ENCODE data around the gene TBC1D1.

Gene TBC1D1

GRCh38 chr4:37872310-37872988 is 18.4 kb upstream of the TBC1D1 start:
- H3K27me3 ChIP-seq (ENCODE audit: low read depth): no peaks in the 10 kb centered on the region
- DNase-seq (ENCODE audit: low spot score in 2 of 2): no peak
- no peaks in the 10 kb centered on the region for H3K9me3 ChIP-seq
- H3K36me3 ChIP-seq (replicated peaks): no peaks in the 10 kb centered on the region
- H3K4me1 ChIP-seq: peaks cover 3% of the 10 kb centered on the region
- in situ Hi-C loops (cut with MboI; ENCODE audit: low sequenced_read_pairs): no loop called here
- no peak overlapping the region for H3K4me3 ChIP-seq

- Histone ChIP-seq H3K9me3 (no peaks in the 10 kb centered on the region), H3K27me3 (ENCODE audit: low read depth) (no peaks in the 10 kb centered on the region)
- in situ Hi-C loops (cut with MboI; ENCODE audit: low sequenced_read_pairs): no loop called here
Observed at GRCh38 chr4:37873386-37873785, 17.5 kb upstream of the TBC1D1 start.

GRCh38 chr4:37876156-37876555 is 14.7 kb upstream of the TBC1D1 start:
- no peaks in the 10 kb centered on the region for H3K27me3 ChIP-seq (ENCODE audit: low read depth)
- no peaks in the 10 kb centered on the region for H3K9me3 ChIP-seq
- no peaks in the 10 kb centered on the region for H3K36me3 ChIP-seq (replicated peaks)
- no peak for DNase-seq (ENCODE audit: low spot score in 2 of 2)
- peaks cover 3% of the 10 kb centered on the region for H3K4me1 ChIP-seq
- no peak overlapping the region for H3K4me3 ChIP-seq
- in situ Hi-C loops (cut with MboI; ENCODE audit: low sequenced_read_pairs): no loop called here

More at GRCh38 chr4:37873386-37873785, 17.5 kb upstream of the TBC1D1 start:
- no peak for DNase-seq (ENCODE audit: low spot score in 2 of 2)
- Histone ChIP-seq H3K4me3 (no peak overlapping the region), H3K36me3 (replicated peaks) (no peaks in the 10 kb centered on the region), H3K4me1 (peaks cover 3% of the 10 kb centered on the region)

- Histone ChIP-seq H3K4me1 (peaks cover 3% of the 10 kb centered on the region), H3K4me3 (no peak overlapping the region), H3K36me3 (replicated peaks) (no peaks in the 10 kb centered on the region), H3K27me3 (ENCODE audit: low read depth) (no peaks in the 10 kb centered on the region), H3K9me3 (no peaks in the 10 kb centered on the region)
- in situ Hi-C loops (cut with MboI; ENCODE audit: low sequenced_read_pairs): no loop called here
- DNase-seq (ENCODE audit: low spot score in 2 of 2): no peak
Observed at GRCh38 chr4:37879365-37879764, 11.5 kb upstream of the TBC1D1 start.

- in situ Hi-C loops (cut with MboI; ENCODE audit: low sequenced_read_pairs): no loop called here
Observed at GRCh38 chr4:37881811-37882210, 9.1 kb upstream of the TBC1D1 start.

GRCh38 chr4:37882665-37883296 is 8.1 kb upstream of the TBC1D1 start:
- Histone ChIP-seq H3K27me3 (ENCODE audit: low read depth) (no peaks in the 10 kb centered on the region), H3K36me3 (replicated peaks) (no peaks in the 10 kb centered on the region), H3K4me1 (no peaks in the 10 kb centered on the region), H3K4me3 (no peak overlapping the region), H3K9me3 (no peaks in the 10 kb centered on the region)
- in situ Hi-C loops (cut with MboI; ENCODE audit: low sequenced_read_pairs): no loop called here
- DNase-seq (ENCODE audit: low spot score in 2 of 2): no peak

More at GRCh38 chr4:37881811-37882210, 9.1 kb upstream of the TBC1D1 start:
- peaks cover 3% of the 10 kb centered on the region for H3K4me1 ChIP-seq
- H3K36me3 ChIP-seq (replicated peaks): no peaks in the 10 kb centered on the region
- no peak overlapping the region for H3K4me3 ChIP-seq
- no peak for DNase-seq (ENCODE audit: low spot score in 2 of 2)
- no peaks in the 10 kb centered on the region for H3K27me3 ChIP-seq (ENCODE audit: low read depth)
- H3K9me3 ChIP-seq: no peaks in the 10 kb centered on the region

- DNase-seq (ENCODE audit: low spot score in 2 of 2): no peak
- Histone ChIP-seq H3K9me3 (no peaks in the 10 kb centered on the region), H3K36me3 (replicated peaks) (no peaks in the 10 kb centered on the region), H3K4me1 (no peaks in the 10 kb centered on the region), H3K27me3 (ENCODE audit: low read depth) (no peaks in the 10 kb centered on the region), H3K4me3 (no peak overlapping the region)
- in situ Hi-C loops (cut with MboI; ENCODE audit: low sequenced_read_pairs): no loop called here
Observed at GRCh38 chr4:37884855-37885487, 5.9 kb upstream of the TBC1D1 start.

GRCh38 chr4:37885496-37885895 is 5.4 kb upstream of the TBC1D1 start:
- H3K36me3 ChIP-seq (replicated peaks): no peaks in the 10 kb centered on the region
- in situ Hi-C loops (cut with MboI; ENCODE audit: low sequenced_read_pairs): no loop called here
- DNase-seq (ENCODE audit: low spot score in 2 of 2): no peak
- H3K9me3 ChIP-seq: no peaks in the 10 kb centered on the region
- no peaks in the 10 kb centered on the region for H3K4me1 ChIP-seq
- no peaks in the 10 kb centered on the region for H3K27me3 ChIP-seq (ENCODE audit: low read depth)
- no peak overlapping the region for H3K4me3 ChIP-seq

GRCh38 chr4:37889849-37890800 is 759 bp upstream of the TBC1D1 start:
- Histone ChIP-seq H3K4me1 (no peaks in the 10 kb centered on the region), H3K27me3 (ENCODE audit: low read depth) (no peaks in the 10 kb centered on the region), H3K9me3 (no peaks in the 10 kb centered on the region), H3K36me3 (replicated peaks) (no peaks in the 10 kb centered on the region), H3K4me3 (peak overlapping the region; percentile 51)
- in situ Hi-C loops (cut with MboI; ENCODE audit: low sequenced_read_pairs): no loop called here
- DNase-seq (ENCODE audit: low spot score in 2 of 2): no peak

- Histone ChIP-seq H3K36me3 (replicated peaks) (no peaks in the 10 kb centered on the region), H3K27me3 (ENCODE audit: low read depth) (no peaks in the 10 kb centered on the region), H3K9me3 (no peaks in the 10 kb centered on the region), H3K4me3 (peak overlapping the region; percentile 51), H3K4me1 (no peaks in the 10 kb centered on the region)
- peak; percentile 7 to 65 for DNase-seq (ENCODE audit: low spot score in 2 of 2)
- in situ Hi-C loops (cut with MboI; ENCODE audit: low sequenced_read_pairs): no loop called here
Observed at GRCh38 chr4:37891260-37892159, 626 bp downstream of the TBC1D1 start.

GRCh38 chr4:37892641-37893040 is 1.8 kb downstream of the TBC1D1 start:
- no peak for DNase-seq (ENCODE audit: low spot score in 2 of 2)
- Histone ChIP-seq H3K4me3 (no peak overlapping the region), H3K36me3 (replicated peaks) (no peaks in the 10 kb centered on the region), H3K9me3 (no peaks in the 10 kb centered on the region), H3K4me1 (no peaks in the 10 kb centered on the region), H3K27me3 (ENCODE audit: low read depth) (no peaks in the 10 kb centered on the region)
- in situ Hi-C loops (cut with MboI; ENCODE audit: low sequenced_read_pairs): no loop called here

GRCh38 chr4:37893164-37893563 is 2.3 kb downstream of the TBC1D1 start:
- no peaks in the 10 kb centered on the region for H3K36me3 ChIP-seq (replicated peaks)
- DNase-seq (ENCODE audit: low spot score in 2 of 2): no peak
- no peaks in the 10 kb centered on the region for H3K9me3 ChIP-seq
- H3K4me3 ChIP-seq: no peak overlapping the region
- in situ Hi-C loops (cut with MboI; ENCODE audit: low sequenced_read_pairs): no loop called here
- no peaks in the 10 kb centered on the region for H3K27me3 ChIP-seq (ENCODE audit: low read depth)
- no peaks in the 10 kb centered on the region for H3K4me1 ChIP-seq

- in situ Hi-C loops (cut with MboI; ENCODE audit: low sequenced_read_pairs): no loop called here
- H3K9me3 ChIP-seq: no peaks in the 10 kb centered on the region
- no peak overlapping the region for H3K4me3 ChIP-seq
- H3K27me3 ChIP-seq (ENCODE audit: low read depth): no peaks in the 10 kb centered on the region
- no peaks in the 10 kb centered on the region for H3K36me3 ChIP-seq (replicated peaks)
- H3K4me1 ChIP-seq: no peaks in the 10 kb centered on the region
- no peak for DNase-seq (ENCODE audit: low spot score in 2 of 2)
Observed at GRCh38 chr4:37895271-37895670, 4.4 kb downstream of the TBC1D1 start.

All from HAP-1 (cell line).